K562 (cell line): ENCODE measurements around the gene YBX3. TPM values are rescaled to one million over a fixed set of nuclear protein-coding genes. Genes with fewer than 3 reads are reported as not detected.

Experiments used
- ATAC-seq: fragments of 200-7000 bp; cut with Tn5 transposase; 3 replicates; pipeline ENCODE4 v1.9.1; 2020; ENCODE audit warnings: moderate library complexity
- BruUV-seq: library from RNA; stranded (reverse); fragments of 400-500 nt; replicated peaks from 2 replicates; lab custom pipeline; 2021; lab: Mats Ljungman, UMichigan
- CTCF ChIA-PET: fragments of 300-600 bp; formaldehyde crosslinking; extraction: SDS; loops from one replicate; lab custom pipeline; 2021; ENCODE audit warnings: low intra/inter-chr PET ratio; lab: Yijun Ruan, JAX
- POLR2A ChIA-PET: fragments of 300-600, 350-650 bp; sonication (Branson Sonifier 250); formaldehyde crosslinking; extraction: SDS; loops from one replicate; lab custom pipeline; 2021; ENCODE audit warnings: antibody characterized with exemption, inconsistent platforms; lab: Yijun Ruan, JAX
- DNase-seq, 4 experiments: peaks; one replicate each; pipeline versions ENCODE4 v3.0.0 to v3.0.0-alpha.2; 2011 to 2018; ENCODE audit warnings: low spot score in 3 of 4, mixed read lengths in 3 of 4; ENCODE audit errors: extremely low read depth in 1 of 4
- FAIRE-seq: peaks from 2 replicates; lab custom pipeline; 2011; peaks lifted over from hg19 to GRCh38; lab: Jason Lieb, UNC
- H2AFZ ChIP-seq: 2 replicates; pipeline ENCODE4 v1.6.0; 2011; ENCODE audit warnings: low read depth, low read length, control low read depth, inconsistent platforms
- H3K27ac ChIP-seq: fragments of 200-600 bp; 3 replicates; pipeline ENCODE4 v1.8.0; 2011; ENCODE audit warnings: low read depth, mild to moderate bottlenecking, control low read depth, inconsistent platforms, low read length, moderate library complexity, mixed read lengths; ENCODE audit errors: extremely low read depth
- H3K27me3 ChIP-seq, 2 experiments: fragments of 300-600 bp in 1 of 2; 2 replicates in 1 of 2; 3 replicates in 1 of 2; pipeline versions ENCODE4 v1.6.0 to v1.8.0; 2011; ENCODE audit warnings: inconsistent platforms in 2 of 2, low read length in 2 of 2, mild to moderate bottlenecking in 1 of 2, mixed read lengths in 1 of 2, moderate library complexity in 1 of 2; ENCODE audit not compliant: control insufficient read depth in 2 of 2, insufficient read depth in 2 of 2
- H3K36me3 ChIP-seq: fragments of 300-600 bp; 3 replicates; pipeline ENCODE4 v1.8.0; 2011; ENCODE audit warnings: mild to moderate bottlenecking, low read length, inconsistent platforms; ENCODE audit not compliant: control insufficient read depth, insufficient read depth
- H3K4me1 ChIP-seq, 2 experiments: fragments of 200-600 bp in 1 of 2; replicated peaks in 1 of 2; 2 replicates in 1 of 2; 3 replicates in 1 of 2; pipeline versions ENCODE4 v1.5.1 to v1.8.0; 2011; ENCODE audit warnings: inconsistent platforms in 2 of 2, low read length in 2 of 2, mild to moderate bottlenecking in 1 of 2, mixed read lengths in 1 of 2, moderate library complexity in 1 of 2; ENCODE audit not compliant: control insufficient read depth in 2 of 2, insufficient read depth in 2 of 2
- H3K4me2 ChIP-seq: 2 replicates; pipeline ENCODE4 v1.6.1; 2011; ENCODE audit warnings: low read length, control low read depth, inconsistent platforms, mixed read lengths; ENCODE audit not compliant: insufficient read depth
- H3K4me3 ChIP-seq: fragments of 200-600 bp; sonication (generic), shearing (Covaris generic); 2 replicates; pipeline ENCODE4 v1.5.1; 2016; ENCODE audit warnings: control low read depth, inconsistent platforms
- H3K79me2 ChIP-seq: fragments of 200-600 bp; 3 replicates; pipeline ENCODE4 v1.8.0; 2011; ENCODE audit warnings: low read length, inconsistent platforms; ENCODE audit not compliant: control insufficient read depth, insufficient read depth
- H3K9ac ChIP-seq, 2 experiments: 2 replicates each; pipeline versions ENCODE4 v1.6.0 to v1.6.1; 2011; ENCODE audit warnings: low read depth in 2 of 2, low read length in 2 of 2, control low read depth in 1 of 2, inconsistent platforms in 1 of 2, mild to moderate bottlenecking in 1 of 2, mixed read lengths in 1 of 2; ENCODE audit not compliant: insufficient read depth in 1 of 2
- H3K9me1 ChIP-seq: one replicate; pipeline ENCODE4 v1.6.0; 2011; ENCODE audit warnings: inconsistent platforms, mild to moderate bottlenecking, low read length, moderate library complexity; ENCODE audit not compliant: control insufficient read depth, insufficient read depth
- H3K9me3 ChIP-seq: replicated peaks from 2 replicates; pipeline ENCODE4 v1.5.1; 2011; ENCODE audit warnings: low read depth, low read length, inconsistent platforms; ENCODE audit not compliant: control insufficient read depth, insufficient read depth
- H4K20me1 ChIP-seq: replicated peaks from 2 replicates; pipeline ENCODE4 v1.6.1; 2011; ENCODE audit warnings: low read length, inconsistent platforms, mixed read lengths; ENCODE audit not compliant: control insufficient read depth, insufficient read depth
- ADNP ChIP-seq: fragments of 200-800 bp; sonication (Bioruptor generic); IDR thresholded peaks from 2 replicates; pipeline ENCODE4 v1.6.1; 2016; ENCODE audit warnings: missing genetic modification characterization, missing compliant biosample characterization
- BRCA1 ChIP-seq, 2 experiments: fragments of 450-650 bp in 1 of 2; sonication (generic) in 1 of 2; formaldehyde crosslinking in 1 of 2; IDR thresholded peaks; 2 replicates each; pipeline versions ENCODE4 v1.5.0 to v1.6.1; 2017 to 2020; ENCODE audit warnings: mild to moderate bottlenecking in 1 of 2, missing genetic modification reagents in 1 of 2
- CBFA2T3 ChIP-seq: fragments of 450-650 bp; IDR thresholded peaks from 2 replicates; pipeline ENCODE4 v1.6.1; 2017
- CCNT2 ChIP-seq: IDR thresholded peaks from 2 replicates; pipeline ENCODE4 v1.6.1; 2011; ENCODE audit warnings: borderline replicate concordance, low read depth, mild to moderate bottlenecking, moderate library complexity, mixed read lengths, low read length; ENCODE audit not compliant: insufficient read length; ENCODE audit errors: extremely low read depth
- CXXC5 ChIP-seq: fragments of 250-450 bp; sonication (Bioruptor Pico); IDR thresholded peaks from 2 replicates; pipeline ENCODE4 v1.8.0; 2022; ENCODE audit warnings: inconsistent platforms, mild to moderate bottlenecking, moderate library complexity
- FOS ChIP-seq: IDR thresholded peaks from 3 replicates; pipeline ENCODE4 v1.6.1; 2011; ENCODE audit not compliant: insufficient read length; ENCODE audit errors: extremely low read depth
- GTF2B ChIP-seq: IDR thresholded peaks from 2 replicates; pipeline ENCODE4 v1.6.1; 2011; ENCODE audit not compliant: insufficient read length; ENCODE audit errors: extremely low read depth
- KAT7 ChIP-seq: sonication (generic); formaldehyde crosslinking; IDR thresholded peaks from 2 replicates; pipeline ENCODE4 v1.8.0; 2022; ENCODE audit warnings: missing genetic modification reagents, mild to moderate bottlenecking, borderline replicate concordance
- LEF1 ChIP-seq: fragments of 450-650 bp; IDR thresholded peaks from 2 replicates; pipeline ENCODE4 v1.6.1; 2016; ENCODE audit warnings: mild to moderate bottlenecking
- MLLT1 ChIP-seq, 2 experiments: fragments of 450-650 bp; IDR thresholded peaks; 2 replicates each; pipeline ENCODE4 v1.6.1; 2016
- NFE2L1 ChIP-seq: fragments of 450-650 bp; IDR thresholded peaks from 2 replicates; pipeline ENCODE4 v1.6.1; 2016; ENCODE audit warnings: missing genetic modification characterization, low read depth, mild to moderate bottlenecking, missing compliant biosample characterization, moderate library complexity, borderline replicate concordance
- POLR2AphosphoS5 ChIP-seq: IDR thresholded peaks from 2 replicates; pipeline ENCODE4 v1.6.1; 2011; ENCODE audit warnings: mild to moderate bottlenecking, low read depth, low read length, moderate library complexity; ENCODE audit not compliant: control insufficient read depth, insufficient read depth
- RCOR1 ChIP-seq, 2 experiments: IDR thresholded peaks; 2 replicates each; pipeline ENCODE4 v1.6.1; 2012; ENCODE audit warnings: low read depth in 2 of 2, low read length in 2 of 2, borderline replicate concordance in 1 of 2, improper control_type of control experiment in 1 of 2
- SAFB ChIP-seq: fragments of 200-400 bp; formaldehyde crosslinking; IDR thresholded peaks from 2 replicates; pipeline ENCODE4 v1.6.1; 2017; ENCODE audit warnings: low read depth, low read length, borderline replicate concordance
- SETDB1 ChIP-seq: IDR thresholded peaks from one replicate; pipeline ENCODE4 v1.6.1; 2012; ENCODE audit warnings: low read length, control low read depth, inconsistent platforms
- ZNF197 ChIP-seq: fragments of 200-800 bp; sonication (Bioruptor generic); IDR thresholded peaks from 2 replicates; pipeline ENCODE4 v1.6.1; 2016; ENCODE audit warnings: low read depth, missing genetic modification characterization, missing compliant biosample characterization
- ZNF274 ChIP-seq: IDR thresholded peaks from 2 replicates; pipeline ENCODE4 v1.6.1; 2011; ENCODE audit warnings: low read depth, mild to moderate bottlenecking, low read length, moderate library complexity, borderline replicate concordance
- ZNF3 ChIP-seq: fragments of 250-450 bp; sonication (Bioruptor Pico); IDR thresholded peaks from 2 replicates; pipeline ENCODE4 v1.5.0; 2021; ENCODE audit warnings: mild to moderate bottlenecking, moderate library complexity
- in situ Hi-C: fragments of 300-500 bp; cut with MboI; formaldehyde crosslinking; loops from 4 replicates; pipeline ENCODE4 v1.15.0; 2018; ENCODE audit warnings: inconsistent platforms, mixed read lengths
- intact Hi-C: fragments of 100-400 bp; cut with micrococcal nuclease; formaldehyde crosslinking; loops from 2 replicates; pipeline ENCODE4 v1.14.2; 2022
- polyA plus RNA-seq, 8 experiments: library from polyadenylated mRNA; depleted of rRNA in 4 of 8; stranded (reverse) in 5 of 8; unstranded in 3 of 8; fragments of >200 nt; fragmentation: Nextera tagmentation in 2 of 8; fragmentation: Illumina TruSeq in 1 of 8; extraction: Ambion mirVana in 2 of 8; extraction: Trizol in 1 of 8; gene quantifications; 2 replicates each; pipeline versions ENCODE4 v1.2.1 to v1.2.3, GENCODE V29; 2011 to 2014; ENCODE audit warnings: inconsistent platforms in 1 of 8, missing spikeins in 1 of 8
- total RNA-seq, 7 experiments: library from RNA; depleted of rRNA in 6 of 7; stranded (reverse); fragments of >200 nt in 6 of 7; fragmentation: Illumina TruSeq in 2 of 7; extraction: Trizol in 2 of 7; gene quantifications; 2 replicates each; pipeline versions ENCODE4 v1.2.1 to v1.2.3, GENCODE V29; 2011 to 2021; ENCODE audit warnings: low replicate concordance in 1 of 7

YBX3 gene
- total and polyA plus RNA-seq, 9 of the 15 experiments (the other 6 are each of a cell fraction or from before 2014, with no cell fraction given) = 47.0 to 239 (median 81.5) TPM

GRCh38 chr12:10654003-10654402 lies 69.1 kb downstream of the YBX3 start:
- ChIA-PET POLR2A (no interaction called here), CTCF (no interaction called here)
- H2AFZ ChIP-seq = no peak overlapping the region
- H3K4me2 ChIP-seq = no peak overlapping the region
- H3K4me1 ChIP-seq = no peaks in the 10 kb centered on the region
- TF ChIP-seq CBFA2T3 = no peak
- no peak for TF ChIP-seq POLR2AphosphoS5
- no peak for TF ChIP-seq RCOR1 (IDR thresholded peaks at IDR 0.05; ENCODE audit: borderline replicate concordance in 1 of 2, low read depth in 2 of 2, low read length in 2 of 2)
- no peak for TF ChIP-seq BRCA1 (IDR thresholded peaks at IDR 0.05)
- TF ChIP-seq BRCA1 (CRISPR knock-in tag; IDR thresholded peaks at IDR 0.05) = no peak
- no peak for TF ChIP-seq GTF2B
- no peak for TF ChIP-seq ZNF274
- no peak for TF ChIP-seq NFE2L1 (tag)
- no peak for TF ChIP-seq ADNP (tag)
- TF ChIP-seq CXXC5 = no peak
- no peak for TF ChIP-seq SAFB
- no peak for TF ChIP-seq ZNF197 (CRISPR knock-in tag)
- TF ChIP-seq SETDB1 = no peak
- no peak for TF ChIP-seq ZNF3 (CRISPR knock-in tag)
- TF ChIP-seq FOS = no peak
- TF ChIP-seq MLLT1 (IDR thresholded peaks at IDR 0.05) = no peak
- no peak for TF ChIP-seq LEF1
- no peak for TF ChIP-seq KAT7 (CRISPR knock-in tag)
- TF ChIP-seq CCNT2 = no peak
- no peak for DNase-seq
- no TSS peak for BruUV-seq
- FAIRE-seq = no peak
- H3K27me3 ChIP-seq = no peaks in the 10 kb centered on the region
- H3K9me1 ChIP-seq = no peaks in the 10 kb centered on the region
- no peaks in the 10 kb centered on the region for H3K79me2 ChIP-seq
- H4K20me1 ChIP-seq = no peaks in the 10 kb centered on the region
- intact Hi-C loops (no loop called here), in situ Hi-C loops (no loop called here)
- no peaks in the 10 kb centered on the region for H3K9me3 ChIP-seq
- H3K27ac ChIP-seq = no peak overlapping the region
- no peak for ATAC-seq
- no peak overlapping the region for H3K4me3 ChIP-seq
- H3K36me3 ChIP-seq = no peaks in the 10 kb centered on the region
- no peak overlapping the region for H3K9ac ChIP-seq
